ENCODE results near the gene MYRIP. TPM values are rescaled to one million over a fixed set of nuclear protein-coding genes. Genes with fewer than 3 reads are reported as not detected.

MYRIP gene
- total and polyA plus RNA-seq, 2 experiments from 2014 or later = 0.36 to 0.60 TPM

- Histone ChIP-seq H3K4me1 (ENCODE audit: low read depth) (no peaks in the 10 kb centered on the region), H3K36me3 (no peaks in the 10 kb centered on the region), H3K4me3 (no peak overlapping the region), H3K27ac (no peak overlapping the region), H3K27me3 (no peaks in the 10 kb centered on the region), H3K9me3 (ENCODE audit: low read depth) (no peaks in the 10 kb centered on the region)
- no peak for DNase-seq (ENCODE audit: low read depth in 1 of 2, low spot score in 1 of 2)
- TF ChIP-seq, protein P1, sequence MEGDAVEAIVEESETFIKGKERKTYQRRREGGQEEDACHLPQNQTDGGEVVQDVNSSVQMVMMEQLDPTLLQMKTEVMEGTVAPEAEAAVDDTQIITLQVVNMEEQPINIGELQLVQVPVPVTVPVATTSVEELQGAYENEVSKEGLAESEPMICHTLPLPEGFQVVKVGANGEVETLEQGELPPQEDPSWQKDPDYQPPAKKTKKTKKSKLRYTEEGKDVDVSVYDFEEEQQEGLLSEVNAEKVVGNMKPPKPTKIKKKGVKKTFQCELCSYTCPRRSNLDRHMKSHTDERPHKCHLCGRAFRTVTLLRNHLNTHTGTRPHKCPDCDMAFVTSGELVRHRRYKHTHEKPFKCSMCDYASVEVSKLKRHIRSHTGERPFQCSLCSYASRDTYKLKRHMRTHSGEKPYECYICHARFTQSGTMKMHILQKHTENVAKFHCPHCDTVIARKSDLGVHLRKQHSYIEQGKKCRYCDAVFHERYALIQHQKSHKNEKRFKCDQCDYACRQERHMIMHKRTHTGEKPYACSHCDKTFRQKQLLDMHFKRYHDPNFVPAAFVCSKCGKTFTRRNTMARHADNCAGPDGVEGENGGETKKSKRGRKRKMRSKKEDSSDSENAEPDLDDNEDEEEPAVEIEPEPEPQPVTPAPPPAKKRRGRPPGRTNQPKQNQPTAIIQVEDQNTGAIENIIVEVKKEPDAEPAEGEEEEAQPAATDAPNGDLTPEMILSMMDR (IDR thresholded peaks at IDR 0.05; ENCODE audit: low read depth, low read length) = no peak
Observed at GRCh38 chr3:40097131-40098117, 288.0 kb downstream of the MYRIP start.

GRCh38 chr3:40098261-40098759 is 288.9 kb downstream of the MYRIP start:
- no peak overlapping the region for H3K27ac ChIP-seq
- DNase-seq (ENCODE audit: low read depth in 1 of 2, low spot score in 1 of 2) = no peak
- no peaks in the 10 kb centered on the region for H3K4me1 ChIP-seq (ENCODE audit: low read depth)
- H3K4me3 ChIP-seq = no peak overlapping the region
- no peaks in the 10 kb centered on the region for H3K9me3 ChIP-seq (ENCODE audit: low read depth)
- H3K36me3 ChIP-seq = no peaks in the 10 kb centered on the region
- TF ChIP-seq, protein P1 (IDR thresholded peaks at IDR 0.05; ENCODE audit: low read depth, low read length) = no peak
- no peaks in the 10 kb centered on the region for H3K27me3 ChIP-seq

GRCh38 chr3:40099871-40100270 is 290.5 kb downstream of the MYRIP start:
- H3K36me3 ChIP-seq = no peaks in the 10 kb centered on the region
- no peak for DNase-seq (ENCODE audit: low read depth in 1 of 2, low spot score in 1 of 2)
- no peaks in the 10 kb centered on the region for H3K4me1 ChIP-seq (ENCODE audit: low read depth)
- H3K27ac ChIP-seq = no peak overlapping the region
- TF ChIP-seq, protein P1 (IDR thresholded peaks at IDR 0.05; ENCODE audit: low read depth, low read length) = no peak
- H3K27me3 ChIP-seq = no peaks in the 10 kb centered on the region
- H3K9me3 ChIP-seq (ENCODE audit: low read depth) = no peaks in the 10 kb centered on the region
- no peak overlapping the region for H3K4me3 ChIP-seq

DNA sequence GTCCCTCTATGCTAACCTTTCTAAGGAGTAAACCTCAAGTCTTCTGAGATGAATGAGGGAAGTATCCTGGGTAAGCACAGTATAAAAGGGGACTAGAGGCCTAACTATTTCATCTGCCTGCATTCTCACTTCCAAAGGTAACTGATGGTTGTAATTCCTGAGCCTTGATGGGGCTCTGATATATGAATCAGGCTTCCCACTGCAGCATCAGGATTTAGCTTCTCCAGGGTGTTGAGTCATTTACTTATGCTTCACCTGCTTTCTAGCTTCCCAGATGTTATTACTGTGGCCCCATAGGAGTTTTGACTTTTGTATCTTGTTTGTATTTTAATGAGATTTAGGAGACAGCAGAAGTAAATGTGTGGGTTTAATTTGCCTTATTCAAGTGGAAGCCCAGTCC is 292.8 kb downstream of the MYRIP start:
- TF ChIP-seq, protein P1 (IDR thresholded peaks at IDR 0.05; ENCODE audit: low read depth, low read length) = no peak
- no peaks in the 10 kb centered on the region for H3K36me3 ChIP-seq
- no peaks in the 10 kb centered on the region for H3K4me1 ChIP-seq (ENCODE audit: low read depth)
- no peaks in the 10 kb centered on the region for H3K9me3 ChIP-seq (ENCODE audit: low read depth)
- DNase-seq (ENCODE audit: low read depth in 1 of 2, low spot score in 1 of 2) = no peak
- H3K27me3 ChIP-seq = no peaks in the 10 kb centered on the region
- no peak overlapping the region for H3K27ac ChIP-seq
- no peak overlapping the region for H3K4me3 ChIP-seq

DNA sequence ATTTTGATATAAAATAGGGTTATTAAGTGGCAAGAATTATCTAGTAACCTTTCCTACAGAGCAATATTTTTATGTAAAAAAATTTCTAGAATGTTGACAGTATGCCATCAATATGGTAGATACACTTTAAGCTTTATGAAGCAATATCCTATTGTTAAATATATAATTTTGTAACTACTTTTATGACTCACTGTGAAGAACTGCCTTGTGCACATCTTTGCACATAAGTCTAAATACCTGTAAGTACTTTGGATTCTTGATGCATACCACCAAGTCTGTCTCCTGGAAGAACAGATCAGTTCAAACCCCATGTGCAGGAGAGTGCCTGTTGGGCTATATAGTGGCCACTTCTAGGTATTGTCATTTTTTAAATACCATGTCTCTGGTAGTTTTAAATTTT is 294.4 kb downstream of the MYRIP start:
- H3K27me3 ChIP-seq = no peaks in the 10 kb centered on the region
- H3K36me3 ChIP-seq = no peaks in the 10 kb centered on the region
- no peaks in the 10 kb centered on the region for H3K9me3 ChIP-seq (ENCODE audit: low read depth)
- DNase-seq (ENCODE audit: low read depth in 1 of 2, low spot score in 1 of 2) = no peak
- TF ChIP-seq, protein P1 (IDR thresholded peaks at IDR 0.05; ENCODE audit: low read depth, low read length) = no peak
- H3K27ac ChIP-seq = no peak overlapping the region
- H3K4me1 ChIP-seq (ENCODE audit: low read depth) = no peaks in the 10 kb centered on the region
- no peak overlapping the region for H3K4me3 ChIP-seq
